Vagina (tissue), 2 donors: ENCODE results near the gene WDR7. TPM values are rescaled to one million over a fixed set of nuclear protein-coding genes. Genes with fewer than 3 reads are reported as not detected.

Source experiments
- DNase-seq, 2 donors: peaks; one replicate each; pipeline ENCODE4 v3.0.0-alpha.2; 2017; ENCODE audit errors: extremely low spot score in 2 of 2
- H3K27ac ChIP-seq: fragments of 200-600 bp; sonication (generic); one replicate; pipeline ENCODE4 v1.5.1; 2019
- H3K27me3 ChIP-seq: fragments of 200-600 bp; sonication (generic); one replicate; pipeline ENCODE4 v1.5.1; 2019
- H3K36me3 ChIP-seq, 2 donors: fragments of 200-600 bp; sonication (generic); one replicate each; pipeline ENCODE4 v1.5.1; 2017 to 2019
- H3K4me1 ChIP-seq: fragments of 200-600 bp; sonication (generic); one replicate; pipeline ENCODE4 v1.5.1; 2019
- H3K4me3 ChIP-seq, 2 donors: fragments of 200-600 bp; sonication (generic); 1 replicate in 1 of 2; 2 replicates in 1 of 2; pipeline ENCODE4 v1.5.1; 2016 to 2019
- H3K9me3 ChIP-seq: fragments of 200-600 bp; sonication (generic); one replicate; pipeline ENCODE4 v1.5.1; 2019
- CTCF ChIP-seq, 3 experiments: fragments of 450-650 bp in 2 of 3; fragments of 200-600 bp in 1 of 3; sonication (generic) in 1 of 3; IDR thresholded peaks; one replicate each; pipeline ENCODE4 v1.5.1; 2017 to 2019; ENCODE audit warnings: antibody characterized with exemption in 3 of 3, mild to moderate bottlenecking in 2 of 3, moderate library complexity in 2 of 3
- POLR2A ChIP-seq, 2 donors: fragments of 450-650 bp; IDR thresholded peaks; one replicate each; pipeline ENCODE4 v1.6.1; 2017; ENCODE audit warnings: antibody characterized with exemption in 2 of 2, mild to moderate bottlenecking in 2 of 2, moderate library complexity in 2 of 2
- POLR2AphosphoS5 ChIP-seq, 2 donors: sonication (generic); formaldehyde crosslinking; IDR thresholded peaks; one replicate each; pipeline ENCODE4 v1.9.0; 2017; ENCODE audit warnings: antibody characterized with exemption in 2 of 2, mild to moderate bottlenecking in 2 of 2, low read depth in 1 of 2; ENCODE audit not compliant: insufficient read depth in 1 of 2
- intact Hi-C: fragments of 100-400 bp; cut with DNase I; formaldehyde crosslinking; loops from one replicate; pipeline ENCODE4 v1.15.1; 2023
- total RNA-seq: library from RNA; depleted of rRNA; stranded (reverse); fragments of >200 nt; gene quantifications from one replicate; pipeline ENCODE4 v1.2.3, GENCODE V29; 2016

WDR7 gene
- total RNA-seq, 1 donor from 2014 or later = 26.3 TPM

GRCh38 chr18:56937874-56938430 lies 286.8 kb downstream of the WDR7 start:
- Histone ChIP-seq H3K27ac (no peak overlapping the region), H3K36me3 (no peaks in the 10 kb centered on the region), H3K4me3 (no peak overlapping the region), H3K4me1 (no peaks in the 10 kb centered on the region), H3K9me3 (no peaks in the 10 kb centered on the region), H3K27me3 (no peaks in the 10 kb centered on the region)
- no peak for TF ChIP-seq POLR2AphosphoS5 (IDR thresholded peaks at IDR 0.05; ENCODE audit: insufficient read depth in 1 of 2, low read depth in 1 of 2)
- TF ChIP-seq CTCF (IDR thresholded peaks at IDR 0.05) = no peak
- TF ChIP-seq POLR2A (IDR thresholded peaks at IDR 0.05) = no peak
- intact Hi-C loops = no loop called here
- no peak for DNase-seq

GRCh38 chr18:56945171-56946083 lies 294.3 kb downstream of the WDR7 start:
- TF ChIP-seq CTCF (IDR thresholded peaks at IDR 0.05) = no peak
- no peak for TF ChIP-seq POLR2AphosphoS5 (IDR thresholded peaks at IDR 0.05; ENCODE audit: insufficient read depth in 1 of 2, low read depth in 1 of 2)
- TF ChIP-seq POLR2A (IDR thresholded peaks at IDR 0.05) = no peak
- Histone ChIP-seq H3K27me3 (no peaks in the 10 kb centered on the region), H3K4me1 (no peaks in the 10 kb centered on the region), H3K36me3 (no peaks in the 10 kb centered on the region), H3K9me3 (no peaks in the 10 kb centered on the region), H3K27ac (no peak overlapping the region), H3K4me3 (no peak overlapping the region)
- intact Hi-C loops = no loop called here
- DNase-seq = no peak

GRCh38 chr18:56947236-56947635 lies 296.1 kb downstream of the WDR7 start:
- no peak for TF ChIP-seq POLR2A (IDR thresholded peaks at IDR 0.05)
- no peak for TF ChIP-seq CTCF (IDR thresholded peaks at IDR 0.05)
- Histone ChIP-seq H3K9me3 (no peaks in the 10 kb centered on the region), H3K4me3 (no peak overlapping the region), H3K27ac (no peak overlapping the region), H3K27me3 (no peaks in the 10 kb centered on the region), H3K4me1 (no peaks in the 10 kb centered on the region), H3K36me3 (no peaks in the 10 kb centered on the region)
- DNase-seq = no peak
- intact Hi-C loops = no loop called here

- H3K27me3 ChIP-seq = no peaks in the 10 kb centered on the region
- intact Hi-C loops = no loop called here
- no peaks in the 10 kb centered on the region for H3K4me1 ChIP-seq
- TF ChIP-seq CTCF (IDR thresholded peaks at IDR 0.05) = no peak
- no peak for TF ChIP-seq POLR2AphosphoS5 (IDR thresholded peaks at IDR 0.05; ENCODE audit: insufficient read depth in 1 of 2, low read depth in 1 of 2)
- no peak for TF ChIP-seq POLR2A (IDR thresholded peaks at IDR 0.05)
- no peak overlapping the region for H3K4me3 ChIP-seq
- no peak for DNase-seq
- no peak overlapping the region for H3K27ac ChIP-seq
- H3K9me3 ChIP-seq = no peaks in the 10 kb centered on the region
- no peaks in the 10 kb centered on the region for H3K36me3 ChIP-seq
Observed at GRCh38 chr18:56952026-56952425, 300.9 kb downstream of the WDR7 start.
